Colonic mucosa (tissue), 4 donors: ENCODE measurements around the gene PLEKHM1. TPM values are rescaled to one million over a fixed set of nuclear protein-coding genes. Genes with fewer than 3 reads are reported as not detected.
"Not testable (repeated sequence)": the region's sequence is repeated elsewhere in the genome, so short reads cannot be mapped to it uniquely, and the experiment has no call there.

ENCODE experiments used
- DNase-seq: peaks from one replicate; pipeline ENCODE4 v3.0.0-alpha.2; 2020
- H3K27ac ChIP-seq: fragments of 200-600 bp; one replicate; pipeline ENCODE4 v1.8.0; 2021
- H3K27me3 ChIP-seq: fragments of 200-600 bp; one replicate; pipeline ENCODE4 v1.8.0; 2021
- H3K36me3 ChIP-seq: fragments of 200-600 bp; one replicate; pipeline ENCODE4 v1.8.0; 2021
- H3K4me1 ChIP-seq: fragments of 200-600 bp; one replicate; pipeline ENCODE4 v1.8.0; 2021; ENCODE audit warnings: mild to moderate bottlenecking
- H3K4me3 ChIP-seq: fragments of 200-600 bp; one replicate; pipeline ENCODE4 v1.8.0; 2021
- H3K9ac ChIP-seq, 2 donors: one replicate each; pipeline ENCODE4 v1.7.0; 2013; ENCODE audit warnings: control low read depth in 2 of 2, low read depth in 2 of 2, low read length in 2 of 2
- H3K9me3 ChIP-seq: fragments of 200-600 bp; one replicate; pipeline ENCODE4 v1.8.0; 2021
- intact Hi-C: fragments of 100-400 bp; cut with DNase I; formaldehyde crosslinking; loops from one replicate; pipeline ENCODE4 v1.14.1; 2022
- total RNA-seq, 2 donors: library from RNA; stranded (reverse); fragmentation: NEBNext Ultra II Directional in 1 of 2; extraction: Animal tissue kit (Norgen Biotek cat#: 25700) in 1 of 2; gene quantifications; one replicate each; pipeline ENCODE4 v1.2.1, GENCODE V29; 2021
- TF ChIP-seq, protein P1 (sequence below): fragments of 200-600 bp; IDR thresholded peaks from one replicate; pipeline ENCODE4 v1.8.0; 2022; ENCODE audit warnings: antibody characterized with exemption, mild to moderate bottlenecking
- donor health status: healthy.
- donor health status: DM: no; HTN: no; CAD: no.
- donor health status: DM: no; HTN: no; CAD: no.

PLEKHM1 gene
- total RNA-seq = 10 to 100 TPM; 50.7 to 61.3 TPM

DNA sequence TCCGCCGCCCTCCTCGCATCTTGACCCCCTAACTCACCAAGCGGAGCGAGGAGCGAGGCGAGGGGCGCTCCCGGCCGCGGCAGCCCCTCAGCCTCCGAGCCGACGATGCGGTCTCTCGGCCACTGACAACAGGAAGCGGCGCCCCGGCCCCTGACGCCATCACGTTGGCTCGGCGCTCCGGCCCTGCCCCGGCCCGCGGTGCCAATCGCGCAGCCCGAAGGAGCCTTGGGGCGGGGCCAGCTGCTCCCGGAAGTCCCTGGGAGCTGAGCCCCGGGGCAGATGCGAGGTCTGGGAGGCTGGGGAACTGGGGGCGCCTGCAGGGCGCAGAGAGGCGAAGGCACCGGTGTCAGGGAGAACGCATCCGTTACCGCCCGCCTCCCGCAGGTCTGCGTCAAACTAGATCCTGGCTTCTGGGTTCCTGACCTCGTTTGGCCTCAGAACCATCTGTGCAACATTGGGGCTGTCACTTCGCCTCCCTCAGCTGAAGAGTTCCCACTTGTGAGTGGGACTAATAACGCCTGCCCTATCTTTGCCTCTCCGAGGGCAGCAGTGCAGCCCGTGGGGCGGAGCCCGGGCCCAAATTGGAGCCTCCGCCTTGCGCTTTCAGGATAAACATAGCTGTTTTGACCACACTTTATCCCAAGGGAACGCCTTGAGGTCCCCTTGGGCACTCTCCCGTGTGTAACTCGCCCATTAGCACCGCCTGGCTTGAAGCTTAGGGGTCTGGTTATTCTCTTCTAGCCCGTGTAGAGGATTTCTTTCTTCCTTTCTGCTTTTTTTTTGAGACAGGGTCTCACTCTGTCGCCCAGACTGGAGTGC lies at the start of gene PLEKHM1:
PLEKHM1 (minus strand) TSS at position 107 of the 819 bp plus-strand sequence. CDS start 8,237 bp downstream, outside the sequence.
- DNase-seq = peak; percentile 85
- peak within 1 kb of the TSS; percentile 87 for H3K27ac ChIP-seq
- H3K36me3 ChIP-seq, H3K9me3 ChIP-seq, H3K4me1 ChIP-seq, intact Hi-C loops, H3K27me3 ChIP-seq: not testable (repeated sequence)
- peak within 1 kb of the TSS; percentile 62 for H3K4me3 ChIP-seq
- peak within 1 kb of the TSS; percentile 58 to 79 for H3K9ac ChIP-seq

DNA sequence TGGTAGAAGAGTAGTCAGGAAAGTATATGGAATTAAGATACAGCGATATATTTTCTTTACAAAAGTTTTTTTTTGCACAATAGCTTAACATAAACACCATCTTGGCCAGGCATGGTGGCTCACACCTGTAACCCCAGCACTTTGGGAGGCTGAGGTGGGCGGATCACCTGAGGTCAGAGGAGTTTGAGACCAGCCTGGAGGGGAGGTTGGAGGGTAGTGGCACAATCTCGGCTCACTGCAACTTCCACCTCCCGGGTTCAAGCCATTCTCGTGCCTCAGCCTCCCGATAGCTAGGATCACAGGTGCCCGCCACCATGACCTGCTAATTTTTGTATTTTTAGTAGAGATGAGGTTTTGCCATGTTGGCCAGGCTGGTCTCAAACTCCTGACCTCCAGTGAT lies 47.6 kb upstream of the PLEKHM1 start:
- H3K9me3 ChIP-seq = not testable (repeated sequence)

DNA sequence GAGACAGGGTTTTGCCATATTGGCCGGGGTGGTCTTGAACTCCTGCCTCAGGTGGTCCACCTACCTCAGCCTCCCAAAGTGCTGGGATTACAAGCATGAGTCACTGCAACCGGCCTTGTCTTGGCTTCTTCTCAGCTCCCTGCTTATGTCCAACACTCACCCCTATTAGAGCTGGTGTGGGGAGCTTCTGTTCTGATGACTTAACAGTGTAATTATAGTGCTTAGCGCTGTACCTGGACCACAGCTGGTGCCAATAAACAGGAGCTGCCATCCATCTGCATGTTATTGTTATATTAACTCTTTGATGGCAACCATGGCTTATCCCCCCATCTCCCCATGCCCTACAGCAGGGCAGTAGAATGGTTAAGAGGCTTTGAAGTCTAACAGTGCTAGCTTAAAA lies 15.6 kb upstream of the PLEKHM1 start:
- H3K4me3 ChIP-seq, H3K27me3 ChIP-seq, H3K36me3 ChIP-seq, H3K9me3 ChIP-seq, H3K27ac ChIP-seq, H3K4me1 ChIP-seq, DNase-seq, intact Hi-C loops, H3K9ac ChIP-seq: not testable (repeated sequence)

More for the DNA sequence above, 47.6 kb upstream of the PLEKHM1 start:
- H3K9ac ChIP-seq, H3K27ac ChIP-seq, H3K4me3 ChIP-seq, DNase-seq, H3K27me3 ChIP-seq, intact Hi-C loops, H3K36me3 ChIP-seq, H3K4me1 ChIP-seq: not testable (repeated sequence)

DNA sequence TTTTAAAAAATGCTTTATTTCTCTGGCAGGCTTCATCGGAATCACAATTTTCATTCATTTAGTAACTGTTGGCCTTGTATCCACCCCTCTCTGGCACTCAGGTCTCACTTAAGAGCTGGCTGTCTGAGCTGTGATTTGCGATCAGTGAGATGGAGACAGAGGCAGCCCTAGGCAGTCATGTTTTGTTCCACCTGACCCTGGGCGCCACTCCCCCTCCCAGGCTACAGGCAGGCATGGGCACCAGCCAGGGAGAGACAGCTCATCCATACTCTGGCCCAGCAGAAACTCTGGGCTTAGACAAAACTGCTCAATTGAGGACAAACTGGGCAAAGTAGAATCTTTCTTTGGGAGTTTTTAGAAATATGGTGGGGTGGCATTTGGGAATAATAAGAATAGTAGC lies 14.7 kb upstream of the PLEKHM1 start:
- H3K36me3 ChIP-seq, H3K4me1 ChIP-seq, H3K27ac ChIP-seq, H3K9me3 ChIP-seq, H3K9ac ChIP-seq, DNase-seq, H3K4me3 ChIP-seq, H3K27me3 ChIP-seq, intact Hi-C loops: not testable (repeated sequence)

DNA sequence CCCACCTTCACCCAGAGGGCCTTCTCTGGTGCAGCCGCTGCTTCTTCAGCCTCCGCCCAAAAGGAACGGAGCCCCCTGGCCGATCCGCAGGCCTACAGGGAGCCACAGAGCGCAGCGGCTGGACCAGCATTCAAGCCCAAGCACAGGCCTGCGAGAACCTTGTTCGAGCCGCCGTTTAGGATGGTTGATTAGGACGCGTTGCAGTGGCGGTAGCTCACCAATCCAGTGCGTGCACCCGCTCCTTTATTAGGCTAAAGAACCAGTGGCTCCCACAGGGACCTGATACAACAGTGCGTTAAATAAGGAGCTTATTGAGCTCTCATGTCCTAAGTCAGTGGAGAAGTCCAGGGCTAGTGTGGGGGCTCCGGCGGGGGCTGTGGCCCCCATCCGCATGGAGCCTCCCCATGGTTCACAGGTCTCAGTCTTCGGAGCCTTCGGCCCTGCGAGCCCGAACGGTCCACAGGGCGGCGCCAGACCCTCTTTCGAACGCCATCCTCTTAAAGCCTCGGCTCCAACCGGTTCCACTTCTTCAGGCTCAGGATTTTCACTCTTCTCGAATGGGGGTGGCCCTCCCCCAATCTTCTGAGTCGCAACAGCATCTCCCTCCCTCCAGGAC lies 10.7 kb upstream of the PLEKHM1 start:
- intact Hi-C loops, H3K27ac ChIP-seq, DNase-seq, H3K9me3 ChIP-seq, H3K9ac ChIP-seq, H3K4me3 ChIP-seq, H3K27me3 ChIP-seq, H3K36me3 ChIP-seq, H3K4me1 ChIP-seq: not testable (repeated sequence)
- TF ChIP-seq, protein P1, sequence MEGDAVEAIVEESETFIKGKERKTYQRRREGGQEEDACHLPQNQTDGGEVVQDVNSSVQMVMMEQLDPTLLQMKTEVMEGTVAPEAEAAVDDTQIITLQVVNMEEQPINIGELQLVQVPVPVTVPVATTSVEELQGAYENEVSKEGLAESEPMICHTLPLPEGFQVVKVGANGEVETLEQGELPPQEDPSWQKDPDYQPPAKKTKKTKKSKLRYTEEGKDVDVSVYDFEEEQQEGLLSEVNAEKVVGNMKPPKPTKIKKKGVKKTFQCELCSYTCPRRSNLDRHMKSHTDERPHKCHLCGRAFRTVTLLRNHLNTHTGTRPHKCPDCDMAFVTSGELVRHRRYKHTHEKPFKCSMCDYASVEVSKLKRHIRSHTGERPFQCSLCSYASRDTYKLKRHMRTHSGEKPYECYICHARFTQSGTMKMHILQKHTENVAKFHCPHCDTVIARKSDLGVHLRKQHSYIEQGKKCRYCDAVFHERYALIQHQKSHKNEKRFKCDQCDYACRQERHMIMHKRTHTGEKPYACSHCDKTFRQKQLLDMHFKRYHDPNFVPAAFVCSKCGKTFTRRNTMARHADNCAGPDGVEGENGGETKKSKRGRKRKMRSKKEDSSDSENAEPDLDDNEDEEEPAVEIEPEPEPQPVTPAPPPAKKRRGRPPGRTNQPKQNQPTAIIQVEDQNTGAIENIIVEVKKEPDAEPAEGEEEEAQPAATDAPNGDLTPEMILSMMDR = peak; percentile 39

DNA sequence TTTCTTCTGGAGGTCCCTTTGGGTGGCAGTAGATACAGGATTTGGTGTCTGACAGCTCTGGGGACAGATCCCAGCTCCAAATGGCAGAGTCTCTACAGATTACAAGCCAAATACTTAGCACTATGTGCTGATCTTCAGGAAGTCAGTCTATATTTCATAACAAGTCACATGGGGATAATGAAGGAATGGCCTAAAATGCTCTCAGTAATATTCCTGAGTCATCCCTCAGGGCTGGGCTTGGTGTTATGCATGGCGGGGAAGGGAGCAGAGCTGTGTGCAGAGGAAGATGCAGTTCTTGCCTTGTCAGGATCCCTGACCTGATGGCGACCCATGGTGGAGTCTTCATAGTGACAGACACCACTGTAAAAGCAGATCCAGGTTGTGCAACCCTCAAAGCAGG lies 10.0 kb upstream of the PLEKHM1 start:
- H3K27me3 ChIP-seq, H3K9me3 ChIP-seq, H3K4me3 ChIP-seq, H3K4me1 ChIP-seq, intact Hi-C loops, H3K27ac ChIP-seq, H3K36me3 ChIP-seq, H3K9ac ChIP-seq, DNase-seq: not testable (repeated sequence)

DNA sequence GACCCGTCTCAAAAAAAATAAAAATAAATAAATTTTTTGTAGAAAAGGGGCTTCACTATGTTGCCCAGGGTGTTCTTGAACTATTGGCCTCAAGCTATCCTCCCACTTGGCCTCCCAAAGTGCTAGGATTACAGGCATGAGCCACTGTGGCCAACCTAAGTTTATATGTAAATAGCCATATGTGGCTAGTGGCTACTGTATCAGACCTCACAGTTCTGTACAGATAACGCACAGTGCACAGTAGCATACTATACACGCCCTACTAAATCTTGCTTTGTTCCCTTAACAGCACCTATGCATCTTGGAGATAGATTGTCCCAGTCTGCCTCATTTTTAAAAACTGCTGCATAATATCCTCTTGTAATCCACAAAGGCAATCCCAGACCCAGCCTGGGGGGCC lies 8.7 kb upstream of the PLEKHM1 start:
- H3K36me3 ChIP-seq, H3K9ac ChIP-seq, H3K27ac ChIP-seq, H3K9me3 ChIP-seq, DNase-seq, H3K4me1 ChIP-seq, H3K4me3 ChIP-seq, H3K27me3 ChIP-seq, intact Hi-C loops: not testable (repeated sequence)

DNA sequence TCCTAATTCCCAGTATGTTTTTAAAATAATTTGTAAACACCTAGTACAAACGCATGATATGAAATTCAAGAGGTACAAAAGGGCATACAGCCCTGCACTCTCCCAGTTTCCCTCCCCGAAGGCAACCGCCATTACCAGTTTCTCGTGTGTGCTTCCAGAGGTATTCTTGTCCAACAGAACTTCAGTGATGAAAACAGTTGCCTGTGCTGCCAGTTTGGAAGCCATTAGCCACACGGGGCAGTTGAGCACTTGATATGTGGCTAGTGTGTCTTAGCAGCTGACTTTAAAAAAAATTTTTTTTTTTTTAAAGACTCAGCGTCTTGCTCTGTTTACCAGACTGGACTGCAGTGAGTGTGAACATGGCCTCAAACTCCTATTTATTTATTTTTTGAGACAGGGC lies 7.9 kb upstream of the PLEKHM1 start:
- H3K4me1 ChIP-seq, H3K36me3 ChIP-seq, H3K4me3 ChIP-seq, intact Hi-C loops, H3K9me3 ChIP-seq, H3K27ac ChIP-seq, H3K9ac ChIP-seq, H3K27me3 ChIP-seq, DNase-seq: not testable (repeated sequence)

DNA sequence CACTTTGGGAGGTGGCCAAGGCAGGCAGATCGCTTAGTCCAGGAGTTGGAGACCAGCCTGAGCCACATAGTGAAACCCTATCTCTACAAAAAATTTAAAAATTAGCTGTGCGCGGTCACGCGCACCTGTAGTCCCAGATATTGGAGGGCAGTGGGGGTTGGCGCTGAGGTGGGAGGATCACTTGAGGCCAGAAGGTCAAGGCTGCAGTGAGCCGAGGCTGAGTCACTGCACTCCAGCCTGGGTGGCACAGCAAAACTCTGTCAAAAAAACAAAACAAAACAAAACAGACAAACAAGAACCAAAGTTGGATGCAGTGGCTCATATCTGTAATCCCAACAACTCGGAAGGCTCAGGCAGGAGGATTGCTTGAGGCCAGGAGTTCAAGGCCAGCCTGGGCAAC lies 6.9 kb upstream of the PLEKHM1 start:
- H3K27ac ChIP-seq, H3K9me3 ChIP-seq, intact Hi-C loops, H3K36me3 ChIP-seq, H3K9ac ChIP-seq, H3K4me3 ChIP-seq, DNase-seq, H3K27me3 ChIP-seq, H3K4me1 ChIP-seq: not testable (repeated sequence)

DNA sequence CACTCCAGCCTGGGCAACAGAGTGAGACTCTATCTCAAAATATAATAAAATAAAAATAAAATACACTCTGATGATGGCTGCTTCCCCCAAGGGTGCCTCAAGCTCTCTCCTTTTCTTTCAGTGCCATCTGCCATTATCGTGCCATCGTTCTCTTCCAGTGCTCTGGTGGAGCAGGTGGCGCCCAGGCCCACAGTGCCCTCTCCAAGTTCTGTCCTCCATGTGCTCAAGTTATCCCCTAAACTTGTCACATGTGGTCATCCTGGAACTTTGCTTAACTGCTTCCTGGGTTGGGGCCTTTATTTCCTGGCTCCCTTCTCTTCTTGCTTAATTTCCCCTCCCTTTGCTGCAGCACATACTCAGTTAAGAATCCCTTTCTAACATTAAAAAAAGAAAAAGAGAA lies 6.0 kb upstream of the PLEKHM1 start:
- H3K27me3 ChIP-seq, H3K36me3 ChIP-seq, H3K4me1 ChIP-seq, H3K9me3 ChIP-seq, intact Hi-C loops, H3K27ac ChIP-seq, H3K4me3 ChIP-seq, H3K9ac ChIP-seq, DNase-seq: not testable (repeated sequence)

DNA sequence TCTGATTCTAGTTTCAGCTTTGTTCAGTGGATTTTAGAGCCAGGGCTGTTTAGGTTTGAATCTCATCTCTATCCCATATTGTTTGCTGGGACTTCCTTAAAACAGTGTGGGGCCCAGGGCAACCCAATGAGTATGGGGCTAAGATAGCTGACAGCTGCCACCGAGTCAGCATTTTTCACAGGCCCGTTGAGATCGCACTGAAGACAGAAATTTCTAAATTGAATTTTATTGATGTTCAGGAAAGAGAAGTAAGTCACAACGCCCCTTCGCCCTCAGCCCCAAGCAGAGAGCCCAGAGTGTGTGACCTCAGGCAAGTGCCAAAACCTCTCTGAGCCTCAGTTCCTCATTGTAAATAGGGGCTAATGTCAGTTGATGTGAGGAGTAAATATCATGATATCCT lies 4.0 kb upstream of the PLEKHM1 start:
- H3K36me3 ChIP-seq, DNase-seq, H3K27me3 ChIP-seq, H3K27ac ChIP-seq, intact Hi-C loops, H3K4me1 ChIP-seq, H3K9ac ChIP-seq, H3K9me3 ChIP-seq, H3K4me3 ChIP-seq: not testable (repeated sequence)

DNA sequence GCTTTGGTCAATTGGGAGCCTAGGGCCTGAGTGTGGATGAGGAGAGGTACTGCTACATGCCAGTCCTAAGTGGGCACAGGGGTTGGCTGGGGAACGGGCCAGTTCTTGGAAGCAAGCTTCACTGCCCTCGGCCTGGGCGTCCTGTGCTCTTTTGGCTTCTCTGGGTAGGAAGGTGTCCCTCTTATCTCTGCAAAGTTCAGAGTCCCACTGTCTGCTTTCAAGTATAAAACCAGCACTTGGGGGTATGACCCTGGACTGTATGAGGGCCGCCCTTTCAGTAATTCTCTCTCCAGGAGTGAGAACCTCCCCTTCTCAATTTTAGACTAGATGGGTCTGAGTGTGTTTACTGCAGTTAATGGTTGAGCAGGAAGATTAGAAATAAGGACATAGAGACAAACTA lies 1.6 kb upstream of the PLEKHM1 start:
- intact Hi-C loops, H3K9me3 ChIP-seq: not testable (repeated sequence)

DNA sequence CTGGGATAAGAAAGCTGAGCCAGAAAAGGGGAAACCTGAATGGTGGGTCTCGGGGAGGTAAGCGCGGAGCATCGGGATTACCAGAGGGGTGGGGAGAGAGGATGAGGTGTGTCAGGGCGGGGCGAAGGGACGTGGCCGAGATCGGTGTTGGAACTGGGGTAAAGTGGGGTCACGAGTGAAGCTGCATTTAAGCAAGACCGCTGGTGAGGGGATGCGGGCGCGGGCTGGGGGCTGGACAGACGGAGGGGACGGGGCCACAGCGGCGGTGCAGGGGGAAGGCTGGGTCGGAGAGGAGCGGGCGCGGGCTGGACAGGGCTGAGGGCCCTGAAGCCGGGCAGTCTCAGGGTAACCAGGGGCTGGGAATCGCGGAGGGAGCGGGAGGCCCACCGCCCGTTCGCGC lies 323 bp downstream of the PLEKHM1 start:
- Histone ChIP-seq H3K9ac (peak overlapping the region; percentile 46 to 79), H3K4me3 (peak overlapping the region; percentile 62), H3K27ac (peak overlapping the region; percentile 87)
- peak; percentile 58 for DNase-seq
- H3K9me3 ChIP-seq, intact Hi-C loops, H3K36me3 ChIP-seq, H3K27me3 ChIP-seq, H3K4me1 ChIP-seq: not testable (repeated sequence)

More for the DNA sequence above, 1.6 kb upstream of the PLEKHM1 start:
- not testable (repeated sequence) for DNase-seq, H3K36me3 ChIP-seq, H3K4me3 ChIP-seq, H3K27me3 ChIP-seq, H3K4me1 ChIP-seq, H3K27ac ChIP-seq, H3K9ac ChIP-seq
